GM13976 (cell line): ENCODE results near the gene SIRT6.
"Not testable (repeated sequence)": the region's sequence is repeated elsewhere in the genome, so short reads cannot be mapped to it uniquely, and the experiment has no call there.

Source experiments
- DNase-seq: peaks from one replicate; pipeline ENCODE4 v3.0.0; 2012; ENCODE audit warnings: low spot score
- CTCF ChIP-seq: IDR thresholded peaks from 2 replicates; pipeline ENCODE4 v1.5.1; 2012; ENCODE audit warnings: borderline replicate concordance, mild to moderate bottlenecking; ENCODE audit not compliant: insufficient read depth; ENCODE audit errors: extremely low read depth, missing control alignments, control extremely low read depth
- in situ Hi-C: fragments of 300-500 bp; cut with MboI; formaldehyde crosslinking; loops from one replicate; pipeline ENCODE4 v1.12.0; 2022; ENCODE audit warnings: low sequenced_read_pairs, mixed read lengths, inconsistent platforms; ENCODE audit not compliant: unreplicated experiment

SIRT6 gene

GRCh38 chr19:4134351-4134750 lies 48.0 kb downstream of the SIRT6 start:
- DNase-seq = no peak
- TF ChIP-seq CTCF = no peak
- in situ Hi-C loops = no loop called here

GRCh38 chr19:4130744-4131438 lies 51.5 kb downstream of the SIRT6 start:
- DNase-seq = no peak
- in situ Hi-C loops = no loop called here
- TF ChIP-seq CTCF = no peak

GRCh38 chr19:4129050-4129449 lies 53.3 kb downstream of the SIRT6 start:
- in situ Hi-C loops, DNase-seq: not testable (repeated sequence)

GRCh38 chr19:4127322-4127721 lies 55.0 kb downstream of the SIRT6 start:
- DNase-seq, in situ Hi-C loops: not testable (repeated sequence)

- no peak for DNase-seq
- TF ChIP-seq CTCF = no peak
- in situ Hi-C loops = no loop called here
Observed at GRCh38 chr19:4124638-4125037, 57.7 kb downstream of the SIRT6 start.
